NT2/D1 (cell line): ENCODE results near the gene KCNN2.

ENCODE experiments used
- SUZ12 ChIP-seq: IDR thresholded peaks from 2 replicates; pipeline ENCODE4 v1.6.1; 2011; ENCODE audit not compliant: insufficient read length, insufficient read depth; ENCODE audit errors: extremely low read depth
- YY1 ChIP-seq: IDR thresholded peaks from 2 replicates; pipeline ENCODE4 v1.6.1; 2011; ENCODE audit not compliant: insufficient read length, insufficient read depth
- ZNF274 ChIP-seq: IDR thresholded peaks from 2 replicates; pipeline ENCODE4 v1.6.1; 2011; ENCODE audit warnings: mild to moderate bottlenecking, low read depth, low read length

DNA sequence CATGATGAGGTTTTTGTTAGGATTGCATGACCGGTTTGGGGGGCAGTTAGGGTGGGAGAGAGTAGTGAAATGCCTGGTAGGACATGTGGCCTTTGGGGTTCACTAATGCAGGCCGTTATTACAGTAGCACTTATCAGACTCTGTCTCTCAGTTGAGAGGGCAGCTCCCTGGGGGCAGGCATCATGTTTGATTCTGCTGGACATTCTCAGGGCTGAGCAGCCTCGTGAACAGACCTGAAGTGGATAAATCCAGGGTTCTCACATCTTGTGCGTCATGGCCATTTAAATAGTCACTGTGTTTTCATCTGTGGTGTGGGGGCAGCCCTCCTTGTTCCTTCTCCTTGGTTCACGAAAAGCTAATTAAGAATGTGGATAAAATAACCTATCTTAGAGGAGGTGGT, 18.9 kb downstream of the KCNN2 start:
- no peak for TF ChIP-seq ZNF274
- TF ChIP-seq SUZ12, result no peak
- no peak for TF ChIP-seq YY1
